Liver (tissue), 9 donors: ENCODE results near the gene NCOA3. TPM values are rescaled to one million over a fixed set of nuclear protein-coding genes. Genes with fewer than 3 reads are reported as not detected.

ENCODE experiments used
- DNase-seq: peaks from one replicate; pipeline ENCODE4 v3.0.0-alpha.2; 2017; ENCODE audit warnings: low spot score
- H3K27ac ChIP-seq, 2 donors: one replicate each; pipeline ENCODE4 v1.7.0; 2013; ENCODE audit warnings: inconsistent platforms in 2 of 2, low read length in 2 of 2, control low read depth in 1 of 2, low read depth in 1 of 2, mild to moderate bottlenecking in 1 of 2
- H3K27me3 ChIP-seq, 4 donors: one replicate each; pipeline versions ENCODE4 v1.6.1 to v1.7.0; 2013; ENCODE audit warnings: low read length in 3 of 4, inconsistent platforms in 1 of 4, mild to moderate bottlenecking in 1 of 4, moderate library complexity in 1 of 4; ENCODE audit not compliant: control insufficient read depth in 4 of 4, insufficient read depth in 4 of 4
- H3K36me3 ChIP-seq, 4 donors: one replicate each; pipeline versions ENCODE4 v1.6.1 to v1.7.0; 2013; ENCODE audit warnings: low read length in 3 of 4, mild to moderate bottlenecking in 3 of 4, low read depth in 1 of 4, moderate library complexity in 1 of 4; ENCODE audit not compliant: control insufficient read depth in 4 of 4, insufficient read depth in 3 of 4
- H3K4me1 ChIP-seq, 4 donors: one replicate each; pipeline versions ENCODE4 v1.6.1 to v1.7.0; 2013; ENCODE audit warnings: low read length in 3 of 4, mild to moderate bottlenecking in 3 of 4, moderate library complexity in 1 of 4; ENCODE audit not compliant: control insufficient read depth in 4 of 4, insufficient read depth in 4 of 4
- H3K4me3 ChIP-seq, 3 donors: one replicate each; pipeline versions ENCODE4 v1.6.1 to v1.7.0; 2013; ENCODE audit warnings: low read length in 3 of 3, control low read depth in 1 of 3, low read depth in 1 of 3, mild to moderate bottlenecking in 1 of 3
- H3K9ac ChIP-seq, 2 donors: one replicate each; pipeline ENCODE4 v1.7.0; 2013; ENCODE audit warnings: low read length in 2 of 2, mild to moderate bottlenecking in 2 of 2, moderate library complexity in 2 of 2, control low read depth in 1 of 2, low read depth in 1 of 2
- H3K9me3 ChIP-seq, 4 donors: one replicate each; pipeline versions ENCODE4 v1.6.1 to v1.7.0; 2013; ENCODE audit warnings: low read length in 3 of 4; ENCODE audit not compliant: control insufficient read depth in 4 of 4
- FOXA1 ChIP-seq: IDR thresholded peaks from 2 replicates; pipeline ENCODE4 v1.6.1; 2016; ENCODE audit warnings: antibody characterized with exemption
- FOXA2 ChIP-seq: IDR thresholded peaks from 2 replicates; pipeline ENCODE4 v1.6.1; 2016; ENCODE audit warnings: antibody characterized with exemption
- GABPA ChIP-seq, 2 donors: IDR thresholded peaks in 1 of 2; conservative IDR thresholded peaks in 1 of 2; 2 replicates each; pipeline ENCODE4 v1.6.1; 2016; ENCODE audit warnings: antibody characterized with exemption in 2 of 2, mild to moderate bottlenecking in 1 of 2, moderate library complexity in 1 of 2
- HNF4A ChIP-seq, 2 donors: conservative IDR thresholded peaks; 2 replicates each; pipeline ENCODE4 v1.6.1; 2016; ENCODE audit warnings: antibody characterized with exemption in 2 of 2, mild to moderate bottlenecking in 2 of 2
- HNF4G ChIP-seq: IDR thresholded peaks from 2 replicates; pipeline ENCODE4 v1.6.1; 2016; ENCODE audit warnings: antibody characterized with exemption
- JUND ChIP-seq, 2 donors: IDR thresholded peaks; 2 replicates each; pipeline ENCODE4 v1.6.1; 2016; ENCODE audit warnings: antibody characterized with exemption in 2 of 2
- NR2F2 ChIP-seq: IDR thresholded peaks from 2 replicates; pipeline ENCODE4 v1.6.1; 2016; ENCODE audit warnings: antibody characterized with exemption
- RAD21 ChIP-seq, 2 donors: IDR thresholded peaks; 2 replicates each; pipeline ENCODE4 v1.6.1; 2016; ENCODE audit warnings: antibody characterized with exemption in 2 of 2, mild to moderate bottlenecking in 2 of 2
- RXRA ChIP-seq, 2 donors: IDR thresholded peaks; 2 replicates each; pipeline ENCODE4 v1.6.1; 2017 to 2018; ENCODE audit warnings: antibody characterized with exemption in 2 of 2, mild to moderate bottlenecking in 1 of 2
- SP1 ChIP-seq: IDR thresholded peaks from 2 replicates; pipeline ENCODE4 v1.6.1; 2018; ENCODE audit warnings: antibody characterized with exemption, mild to moderate bottlenecking
- TAF1 ChIP-seq: conservative IDR thresholded peaks from 2 replicates; pipeline ENCODE4 v1.6.1; 2016; ENCODE audit warnings: antibody characterized with exemption, mild to moderate bottlenecking
- YY1 ChIP-seq: IDR thresholded peaks from 2 replicates; pipeline ENCODE4 v1.6.1; 2016; ENCODE audit warnings: antibody characterized with exemption, mild to moderate bottlenecking
- WGBS: extraction: QIAGEN DNeasy Blood & Tissue Kit; methylation state at CpG from one replicate; pipeline ENCODE4 v1.1.7; 2013; 5-methylcytosine and 5-hydroxymethylcytosine counted together
- polyA plus RNA-seq, 2 donors: library from polyadenylated mRNA; stranded (reverse) in 1 of 2; unstranded in 1 of 2; fragments of 200-250 nt in 1 of 2; fragments of >200 nt in 1 of 2; fragmentation: Nextera tagmentation in 1 of 2; extraction: Ambion mirVana in 1 of 2; gene quantifications; one replicate each; pipeline versions ENCODE4 v1.2.1 to v1.2.3, GENCODE V29; 2013 to 2015
- total RNA-seq, 2 donors: library from RNA; depleted of rRNA; stranded (reverse); fragments of >200 nt; gene quantifications; one replicate each; pipeline ENCODE4 v1.2.3, GENCODE V29; 2014
- TF ChIP-seq, protein P1 (sequence below): IDR thresholded peaks from 2 replicates; pipeline ENCODE4 v1.6.1; 2016; ENCODE audit warnings: antibody characterized with exemption, mild to moderate bottlenecking
- TF ChIP-seq, protein P2 (sequence below): IDR thresholded peaks from 2 replicates; pipeline ENCODE4 v1.6.1; 2016; ENCODE audit warnings: antibody characterized with exemption
- TF ChIP-seq, protein P3 (sequence below): IDR thresholded peaks from 2 replicates; pipeline ENCODE4 v1.6.1; 2016; ENCODE audit warnings: antibody characterized with exemption
- TF ChIP-seq, protein P4 (sequence below): fragments of 150-350 bp; IDR thresholded peaks from 2 replicates; pipeline ENCODE4 v1.5.1; 2017; ENCODE audit warnings: improper control_type of control experiment, low read depth, low read length; ENCODE audit not compliant: missing input control
- TF ChIP-seq, protein P5 (sequence below): IDR thresholded peaks from 2 replicates; pipeline ENCODE4 v1.6.1; 2016; ENCODE audit warnings: antibody characterized with exemption
- donor health status: healthy.
- donor health status: healthy.
- donor health status: healthy.
- donor health status: healthy.
- donor health status: healthy.

Gene NCOA3
- total and polyA plus RNA-seq, 4 donors = 3.8 to 18.2 (median 8.9) TPM

DNA sequence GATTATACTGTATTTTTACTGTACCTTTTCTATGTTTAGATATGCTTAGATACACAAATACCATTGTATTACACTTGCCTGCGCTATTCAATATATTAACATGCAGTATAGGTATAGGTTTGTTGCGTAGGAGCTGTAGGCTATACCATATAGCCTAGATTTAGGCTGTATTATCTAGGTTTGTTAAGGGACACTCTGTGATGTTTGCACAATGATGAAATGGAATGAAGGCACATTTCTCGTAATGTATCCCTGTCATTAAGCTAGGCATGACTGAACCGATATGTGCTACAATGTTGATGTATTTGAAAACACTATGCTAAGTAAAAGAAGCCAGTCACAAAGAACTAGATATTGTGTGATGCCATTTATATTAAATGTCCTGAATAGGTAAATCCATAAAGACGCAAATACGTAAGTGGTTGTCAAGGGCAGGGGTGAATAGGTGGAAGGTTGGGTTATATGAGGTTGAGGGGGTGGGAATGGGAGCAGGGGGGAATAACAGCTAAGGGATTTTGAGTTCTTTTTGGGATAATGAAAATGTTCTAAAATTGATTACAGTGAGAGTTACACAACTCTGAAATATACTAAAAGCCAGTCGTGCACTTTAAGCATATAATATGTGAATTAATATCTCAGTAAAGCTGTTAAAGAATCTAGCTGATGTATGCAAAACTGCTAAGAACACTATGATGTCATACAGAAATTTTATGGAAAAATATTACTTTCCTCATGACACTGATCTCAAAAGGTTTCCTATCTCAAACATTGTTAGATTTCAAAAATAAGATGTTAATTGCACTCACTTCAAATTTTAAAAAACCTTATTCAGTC lies 97.4 kb downstream of the NCOA3 start (continued):
- TF ChIP-seq, protein P1, sequence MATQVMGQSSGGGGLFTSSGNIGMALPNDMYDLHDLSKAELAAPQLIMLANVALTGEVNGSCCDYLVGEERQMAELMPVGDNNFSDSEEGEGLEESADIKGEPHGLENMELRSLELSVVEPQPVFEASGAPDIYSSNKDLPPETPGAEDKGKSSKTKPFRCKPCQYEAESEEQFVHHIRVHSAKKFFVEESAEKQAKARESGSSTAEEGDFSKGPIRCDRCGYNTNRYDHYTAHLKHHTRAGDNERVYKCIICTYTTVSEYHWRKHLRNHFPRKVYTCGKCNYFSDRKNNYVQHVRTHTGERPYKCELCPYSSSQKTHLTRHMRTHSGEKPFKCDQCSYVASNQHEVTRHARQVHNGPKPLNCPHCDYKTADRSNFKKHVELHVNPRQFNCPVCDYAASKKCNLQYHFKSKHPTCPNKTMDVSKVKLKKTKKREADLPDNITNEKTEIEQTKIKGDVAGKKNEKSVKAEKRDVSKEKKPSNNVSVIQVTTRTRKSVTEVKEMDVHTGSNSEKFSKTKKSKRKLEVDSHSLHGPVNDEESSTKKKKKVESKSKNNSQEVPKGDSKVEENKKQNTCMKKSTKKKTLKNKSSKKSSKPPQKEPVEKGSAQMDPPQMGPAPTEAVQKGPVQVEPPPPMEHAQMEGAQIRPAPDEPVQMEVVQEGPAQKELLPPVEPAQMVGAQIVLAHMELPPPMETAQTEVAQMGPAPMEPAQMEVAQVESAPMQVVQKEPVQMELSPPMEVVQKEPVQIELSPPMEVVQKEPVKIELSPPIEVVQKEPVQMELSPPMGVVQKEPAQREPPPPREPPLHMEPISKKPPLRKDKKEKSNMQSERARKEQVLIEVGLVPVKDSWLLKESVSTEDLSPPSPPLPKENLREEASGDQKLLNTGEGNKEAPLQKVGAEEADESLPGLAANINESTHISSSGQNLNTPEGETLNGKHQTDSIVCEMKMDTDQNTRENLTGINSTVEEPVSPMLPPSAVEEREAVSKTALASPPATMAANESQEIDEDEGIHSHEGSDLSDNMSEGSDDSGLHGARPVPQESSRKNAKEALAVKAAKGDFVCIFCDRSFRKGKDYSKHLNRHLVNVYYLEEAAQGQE = no peak
- TF ChIP-seq FOXA2 (no peak), HNF4G (no peak), RAD21 (IDR thresholded peaks at IDR 0.05) (no peak), JUND (IDR thresholded peaks at IDR 0.05) (no peak)
- TF ChIP-seq, protein P2, sequence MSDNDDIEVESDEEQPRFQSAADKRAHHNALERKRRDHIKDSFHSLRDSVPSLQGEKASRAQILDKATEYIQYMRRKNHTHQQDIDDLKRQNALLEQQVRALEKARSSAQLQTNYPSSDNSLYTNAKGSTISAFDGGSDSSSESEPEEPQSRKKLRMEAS = no peak

DNA sequence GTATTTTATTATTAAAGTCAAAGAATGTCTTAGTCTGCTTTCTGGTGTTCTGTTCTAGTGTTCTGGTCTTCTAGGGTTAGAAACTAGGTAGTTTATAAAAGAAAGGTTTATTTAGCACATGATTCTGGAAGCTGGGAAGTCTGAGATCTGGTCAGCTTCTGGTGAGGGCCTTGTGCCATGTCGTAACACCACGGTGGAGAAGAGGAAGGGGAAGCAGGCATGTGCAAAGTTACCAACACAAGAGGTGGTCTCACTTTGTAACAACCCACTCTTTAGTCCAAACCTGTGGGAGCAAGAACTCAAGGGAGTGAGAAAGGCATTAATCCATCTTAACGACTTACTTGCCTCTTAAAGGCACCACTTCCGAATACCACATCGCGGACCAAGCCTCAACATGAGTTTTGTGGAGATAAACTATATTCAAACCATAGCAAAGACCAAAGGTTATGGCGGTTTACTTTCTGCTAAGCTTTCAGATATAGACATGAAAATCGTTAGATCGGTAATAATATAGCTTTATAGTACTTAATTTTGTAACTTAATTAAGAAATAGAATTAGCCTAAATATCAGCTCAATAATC lies 99.4 kb downstream of the NCOA3 start:
- WGBS = 93% methylated on average over 9 of the region's 9 CpGs
- no peaks in the 10 kb centered on the region for H3K27me3 ChIP-seq
- no peak for DNase-seq
- no peak overlapping the region for H3K4me3 ChIP-seq
- no peak overlapping the region for H3K27ac ChIP-seq
- TF ChIP-seq RAD21 (IDR thresholded peaks at IDR 0.05) (no peak), YY1 (no peak), GABPA (IDR thresholded peaks at IDR 0.05 in 1 of 2, conservative IDR thresholded peaks at IDR 0.05 in 1 of 2) (no peak), JUND (IDR thresholded peaks at IDR 0.05) (no peak), HNF4A (conservative IDR thresholded peaks at IDR 0.05) (no peak), HNF4G (no peak), FOXA1 (no peak), NR2F2 (no peak), SP1 (no peak), RXRA (IDR thresholded peaks at IDR 0.05) (no peak), TAF1 (no peak), FOXA2 (no peak)
- TF ChIP-seq, protein P3, sequence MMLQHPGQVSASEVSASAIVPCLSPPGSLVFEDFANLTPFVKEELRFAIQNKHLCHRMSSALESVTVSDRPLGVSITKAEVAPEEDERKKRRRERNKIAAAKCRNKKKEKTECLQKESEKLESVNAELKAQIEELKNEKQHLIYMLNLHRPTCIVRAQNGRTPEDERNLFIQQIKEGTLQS = no peak
- TF ChIP-seq, protein P2 = no peak
- TF ChIP-seq, protein P1 = no peak
- TF ChIP-seq, protein P4, sequence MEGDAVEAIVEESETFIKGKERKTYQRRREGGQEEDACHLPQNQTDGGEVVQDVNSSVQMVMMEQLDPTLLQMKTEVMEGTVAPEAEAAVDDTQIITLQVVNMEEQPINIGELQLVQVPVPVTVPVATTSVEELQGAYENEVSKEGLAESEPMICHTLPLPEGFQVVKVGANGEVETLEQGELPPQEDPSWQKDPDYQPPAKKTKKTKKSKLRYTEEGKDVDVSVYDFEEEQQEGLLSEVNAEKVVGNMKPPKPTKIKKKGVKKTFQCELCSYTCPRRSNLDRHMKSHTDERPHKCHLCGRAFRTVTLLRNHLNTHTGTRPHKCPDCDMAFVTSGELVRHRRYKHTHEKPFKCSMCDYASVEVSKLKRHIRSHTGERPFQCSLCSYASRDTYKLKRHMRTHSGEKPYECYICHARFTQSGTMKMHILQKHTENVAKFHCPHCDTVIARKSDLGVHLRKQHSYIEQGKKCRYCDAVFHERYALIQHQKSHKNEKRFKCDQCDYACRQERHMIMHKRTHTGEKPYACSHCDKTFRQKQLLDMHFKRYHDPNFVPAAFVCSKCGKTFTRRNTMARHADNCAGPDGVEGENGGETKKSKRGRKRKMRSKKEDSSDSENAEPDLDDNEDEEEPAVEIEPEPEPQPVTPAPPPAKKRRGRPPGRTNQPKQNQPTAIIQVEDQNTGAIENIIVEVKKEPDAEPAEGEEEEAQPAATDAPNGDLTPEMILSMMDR = no peak
- TF ChIP-seq, protein P5, sequence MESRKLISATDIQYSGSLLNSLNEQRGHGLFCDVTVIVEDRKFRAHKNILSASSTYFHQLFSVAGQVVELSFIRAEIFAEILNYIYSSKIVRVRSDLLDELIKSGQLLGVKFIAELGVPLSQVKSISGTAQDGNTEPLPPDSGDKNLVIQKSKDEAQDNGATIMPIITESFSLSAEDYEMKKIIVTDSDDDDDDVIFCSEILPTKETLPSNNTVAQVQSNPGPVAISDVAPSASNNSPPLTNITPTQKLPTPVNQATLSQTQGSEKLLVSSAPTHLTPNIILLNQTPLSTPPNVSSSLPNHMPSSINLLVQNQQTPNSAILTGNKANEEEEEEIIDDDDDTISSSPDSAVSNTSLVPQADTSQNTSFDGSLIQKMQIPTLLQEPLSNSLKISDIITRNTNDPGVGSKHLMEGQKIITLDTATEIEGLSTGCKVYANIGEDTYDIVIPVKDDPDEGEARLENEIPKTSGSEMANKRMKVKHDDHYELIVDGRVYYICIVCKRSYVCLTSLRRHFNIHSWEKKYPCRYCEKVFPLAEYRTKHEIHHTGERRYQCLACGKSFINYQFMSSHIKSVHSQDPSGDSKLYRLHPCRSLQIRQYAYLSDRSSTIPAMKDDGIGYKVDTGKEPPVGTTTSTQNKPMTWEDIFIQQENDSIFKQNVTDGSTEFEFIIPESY = no peak
- H3K9ac ChIP-seq = no peak overlapping the region
- H3K36me3 ChIP-seq = no peaks in the 10 kb centered on the region
- no peaks in the 10 kb centered on the region for H3K9me3 ChIP-seq
- peaks cover 0 to 10% (median 2%) of the 10 kb centered on the region in 4 donors for H3K4me1 ChIP-seq
